NCI-H1048 (cell line): ENCODE data around the gene CCDC63.

ENCODE experiments used
- DNase-seq: peaks from one replicate; lab custom pipeline; 2025; lab: John Stamatoyannopoulos, UW

Gene CCDC63

DNA sequence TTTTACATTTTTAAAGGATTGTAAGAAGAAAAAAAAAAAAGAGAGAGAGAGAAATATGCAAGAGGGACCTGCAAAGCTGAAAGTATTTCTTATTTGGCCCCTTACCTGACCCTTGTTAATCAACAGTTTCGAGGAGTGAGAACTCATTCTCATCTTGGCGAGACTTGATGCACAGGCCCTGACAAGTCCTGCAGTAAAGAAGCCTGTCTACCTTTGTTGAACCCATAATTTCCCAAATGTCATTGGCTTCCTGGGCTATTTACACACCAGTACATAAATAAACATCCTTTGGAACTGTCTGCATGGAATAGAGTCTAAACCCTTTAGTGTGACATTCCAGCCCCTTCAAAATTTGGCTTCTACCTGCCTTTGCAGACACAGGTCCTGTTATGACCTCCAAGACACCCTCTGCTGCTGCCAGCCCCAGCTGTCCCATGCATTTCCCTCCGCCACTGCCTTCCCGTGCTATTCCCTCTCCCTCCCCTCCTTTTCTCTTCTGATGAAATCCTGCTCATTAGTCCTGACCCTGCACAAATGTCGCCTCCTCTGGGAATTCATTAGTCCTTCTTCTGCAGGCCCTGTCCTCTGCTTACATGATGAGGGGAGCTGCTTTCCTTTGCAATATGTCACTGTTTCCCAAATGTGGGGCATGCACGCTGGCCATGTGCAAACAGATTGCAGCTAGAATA, 38.5 kb downstream of the CCDC63 start:
- DNase-seq, result no peak

DNA sequence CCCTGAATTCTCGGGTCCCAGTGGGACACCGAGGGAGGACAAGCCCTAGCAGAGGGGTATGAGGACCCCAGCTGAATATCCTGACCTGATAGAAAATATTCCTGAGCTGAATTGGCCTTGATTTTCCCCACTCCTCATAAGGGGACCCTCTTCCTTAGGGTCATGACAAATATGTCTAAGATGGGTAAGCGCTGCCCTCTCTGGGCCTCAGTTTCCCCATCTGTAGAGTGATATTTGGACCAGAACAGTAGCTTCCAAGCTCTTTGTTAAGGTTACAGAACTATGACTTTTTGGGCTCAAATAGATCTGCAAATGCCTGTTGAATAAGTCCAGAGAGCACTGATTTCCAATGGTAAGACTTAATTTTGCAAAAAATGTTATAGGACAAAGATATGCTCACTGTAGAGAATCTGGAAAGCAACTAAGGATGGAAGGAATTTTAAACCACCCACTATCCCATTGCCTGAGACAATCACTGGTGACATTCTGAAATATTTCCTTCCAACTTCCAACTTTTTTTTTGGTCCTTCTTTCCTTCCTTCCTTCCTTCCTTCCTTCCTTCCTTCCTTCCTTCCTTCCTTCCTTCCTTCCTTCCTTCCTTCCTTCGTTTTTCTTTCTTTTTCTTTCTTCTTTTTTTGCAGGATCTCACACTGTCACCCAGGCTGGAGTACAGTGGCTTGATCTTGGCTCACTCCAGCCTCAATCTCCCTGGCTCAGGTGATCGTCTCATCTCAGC, 41.6 kb downstream of the CCDC63 start:
- no peak for DNase-seq

DNA sequence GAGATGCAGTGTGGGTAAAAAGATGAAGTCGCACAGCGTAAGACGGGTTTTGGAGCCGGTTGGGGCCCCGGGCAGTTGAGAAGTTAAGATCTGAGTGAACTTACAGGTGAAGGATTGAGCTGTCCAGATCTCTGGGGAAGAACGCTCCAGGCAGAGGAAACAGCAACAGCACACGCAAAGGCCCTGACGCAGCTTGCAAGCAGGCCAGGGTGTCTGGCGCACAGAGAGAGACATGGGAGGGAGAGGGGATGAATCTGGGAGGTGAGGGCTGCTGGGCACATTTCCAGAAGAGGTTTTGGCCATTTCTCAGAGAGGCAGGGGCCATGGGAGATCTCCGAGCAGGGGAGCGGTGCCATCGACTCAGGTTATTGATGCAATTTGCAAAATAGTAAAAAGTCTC, 42.6 kb downstream of the CCDC63 start:
- no peak for DNase-seq

GRCh38 chr12:110893956-110894355, 47.2 kb downstream of the CCDC63 start:
- DNase-seq, result no peak

DNA sequence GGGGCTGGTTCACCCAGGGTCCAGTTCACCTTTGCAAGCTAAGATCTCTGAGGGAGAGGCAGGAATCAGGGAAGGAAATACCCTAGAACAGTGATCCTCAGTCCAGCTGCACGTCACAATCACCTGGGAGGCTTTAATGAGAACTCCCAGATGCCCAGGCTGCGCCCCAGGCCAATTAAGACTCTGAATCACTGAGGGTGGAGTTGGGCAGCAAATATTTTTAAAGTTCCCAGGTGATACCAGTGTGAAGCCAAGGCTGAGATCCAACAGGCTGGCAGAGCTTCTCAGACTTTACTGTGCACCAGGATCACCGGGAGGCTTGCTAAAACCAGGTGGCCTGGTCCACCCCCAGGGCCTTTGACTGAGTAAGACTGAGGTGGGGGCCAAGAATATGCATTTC, 49.8 kb downstream of the CCDC63 start:
- DNase-seq, result no peak

DNA sequence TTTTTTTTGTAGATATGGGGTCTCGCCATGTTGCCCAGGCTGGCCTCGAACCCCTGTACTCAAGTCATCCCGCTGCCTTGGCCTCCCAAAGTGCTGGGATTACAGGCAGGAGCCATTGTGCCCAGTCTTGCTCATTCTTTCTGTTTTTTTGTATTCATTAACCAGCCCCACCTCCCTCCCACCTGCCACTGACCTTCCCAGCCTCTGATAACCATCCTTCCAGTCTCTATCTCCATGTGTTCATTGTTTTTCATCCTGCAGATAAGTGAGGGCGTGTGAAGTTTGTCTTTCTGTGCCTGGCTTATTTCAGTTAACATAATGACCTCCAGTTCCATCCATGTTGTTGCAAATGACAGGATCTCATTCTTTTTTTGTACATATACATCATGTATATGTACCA, 54.6 kb downstream of the CCDC63 start:
- no peak for DNase-seq

- no peak for DNase-seq
Measured at GRCh38 chr12:110903511-110903910, 56.7 kb downstream of the CCDC63 start.

- DNase-seq, result no peak
Measured at GRCh38 chr12:110906083-110906482, 59.3 kb downstream of the CCDC63 start.

DNA sequence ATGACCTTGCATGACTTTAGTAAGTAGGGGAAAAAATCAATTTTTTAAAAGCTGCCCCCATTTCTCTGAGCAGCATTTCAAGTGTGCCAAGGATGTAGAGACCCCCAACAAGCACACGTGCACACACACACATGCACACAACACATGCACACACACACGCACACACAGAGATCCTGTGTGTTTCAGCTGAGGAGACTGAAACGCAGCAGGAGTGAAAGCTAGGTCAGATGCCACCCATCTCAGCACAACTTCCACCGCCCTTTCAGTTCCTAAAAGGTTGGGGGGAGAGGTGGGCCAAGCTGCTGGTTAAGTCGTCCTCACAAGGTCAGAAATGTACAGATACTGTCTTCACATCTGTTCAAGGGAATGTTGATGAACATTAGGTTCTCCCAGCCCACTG, 59.7 kb downstream of the CCDC63 start:
- no peak for DNase-seq

GRCh38 chr12:110906985-110907384, 60.2 kb downstream of the CCDC63 start:
- no peak for DNase-seq

GRCh38 chr12:110907583-110907982, 60.8 kb downstream of the CCDC63 start:
- no peak for DNase-seq

- no peak for DNase-seq
Measured at GRCh38 chr12:110908377-110909152, 61.8 kb downstream of the CCDC63 start.

GRCh38 chr12:110912263-110912662, 65.5 kb downstream of the CCDC63 start:
- no peak for DNase-seq

DNA sequence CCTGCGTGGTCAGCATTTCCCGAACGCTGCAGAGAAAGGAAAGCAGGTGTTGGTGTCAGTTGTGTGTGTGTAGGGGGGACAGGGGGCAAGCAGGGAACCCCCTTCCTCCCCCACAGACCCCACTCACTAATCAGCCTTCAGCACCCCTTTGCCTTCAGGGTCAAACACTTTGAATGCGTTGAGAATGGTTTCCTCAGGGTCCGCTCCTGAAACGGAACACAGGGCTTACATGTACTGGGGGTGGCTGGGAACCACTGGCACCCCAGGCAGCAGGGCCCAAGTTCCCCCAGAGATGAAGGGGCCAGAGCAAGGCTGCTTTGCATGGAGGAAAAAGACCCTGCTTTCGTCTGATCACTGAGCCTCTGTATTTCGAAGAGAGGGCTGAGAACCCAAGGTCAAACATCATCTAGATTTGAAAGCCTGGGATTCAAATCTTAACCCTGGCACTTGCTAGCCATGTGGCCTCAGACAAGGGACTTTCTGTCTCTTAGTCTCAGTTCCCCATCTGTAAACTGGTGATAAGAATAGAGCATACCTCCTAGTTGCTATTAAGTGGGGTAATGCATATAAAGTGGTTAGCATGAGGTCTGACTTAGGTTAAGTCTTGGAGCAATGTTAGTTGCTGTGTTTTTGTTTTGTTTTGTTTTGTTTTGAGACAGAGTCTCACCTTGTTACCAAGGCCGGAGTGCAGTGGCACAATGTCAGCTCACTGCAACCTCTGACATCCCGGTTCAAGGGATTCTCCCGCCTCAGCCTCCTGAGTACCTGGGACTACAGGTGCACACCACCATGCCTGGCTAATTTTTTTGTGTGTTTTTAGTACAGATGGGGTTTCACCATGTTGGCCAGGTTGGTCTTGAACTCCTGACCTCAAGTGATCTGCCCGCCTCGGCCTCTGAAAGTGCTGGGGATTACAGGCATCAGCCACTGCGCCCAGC, 66.6 kb downstream of the CCDC63 start:
- DNase-seq, result no peak

- DNase-seq, result no peak
Measured at GRCh38 chr12:110916295-110916875, 69.6 kb downstream of the CCDC63 start.

DNA sequence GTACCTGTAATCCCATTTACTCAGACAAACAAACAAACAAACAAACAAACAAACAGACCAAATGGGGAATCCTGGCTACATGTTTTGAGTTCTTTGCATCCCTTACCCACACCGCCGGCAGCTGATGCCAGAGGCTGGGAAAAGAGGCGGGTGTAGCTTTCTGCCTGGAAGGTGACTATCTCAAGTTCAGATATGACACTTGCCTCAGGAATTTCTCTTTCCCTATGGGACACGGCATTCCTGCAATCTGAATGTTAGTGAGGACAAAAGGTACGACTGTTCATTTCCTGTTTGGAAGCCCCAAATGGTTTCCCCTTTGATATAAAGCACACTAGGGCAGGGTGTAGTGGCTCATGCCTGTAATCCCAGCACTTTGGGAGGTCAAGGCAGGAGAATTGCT, 70.7 kb downstream of the CCDC63 start:
- no peak for DNase-seq

- no peak for DNase-seq
Measured at GRCh38 chr12:110917961-110918360, 71.2 kb downstream of the CCDC63 start.

- DNase-seq, result no peak
Measured at GRCh38 chr12:110919720-110920119, 72.9 kb downstream of the CCDC63 start.

DNA sequence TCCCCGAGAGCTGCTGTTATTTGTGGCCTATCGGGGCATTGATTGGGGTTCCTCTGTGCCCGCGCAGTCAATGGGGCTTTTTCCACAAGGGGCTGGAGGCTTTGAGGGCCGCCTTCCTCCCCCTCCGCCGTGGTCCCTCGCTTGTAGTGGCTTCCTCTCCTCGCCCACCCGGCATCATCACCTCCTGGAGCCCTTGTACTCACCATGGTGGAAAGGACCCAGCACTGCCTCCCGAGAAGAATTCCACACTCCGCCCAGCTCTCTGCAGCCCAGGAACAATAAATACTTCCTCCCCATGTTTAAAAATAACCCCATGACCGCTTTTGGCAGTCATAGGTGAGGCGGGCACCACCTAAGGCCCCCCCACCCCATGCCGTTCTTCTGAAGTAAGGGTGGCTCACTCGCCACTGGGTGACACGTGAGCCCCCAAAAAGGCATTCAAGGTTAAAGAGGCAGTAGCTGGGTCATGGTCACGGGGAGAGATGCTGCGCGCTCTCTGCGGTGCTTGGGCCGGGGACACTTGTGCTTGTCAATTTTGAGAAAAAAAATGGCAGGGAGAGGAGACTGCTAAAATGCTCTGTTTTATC, 73.6 kb downstream of the CCDC63 start, which contains the start of gene MYL2:
Gene MYL2 (minus strand): TSS at position 256 of the 587 bp plus-strand sequence. CDS start 50 bp downstream, at position 206.
- DNase-seq, result no peak

DNA sequence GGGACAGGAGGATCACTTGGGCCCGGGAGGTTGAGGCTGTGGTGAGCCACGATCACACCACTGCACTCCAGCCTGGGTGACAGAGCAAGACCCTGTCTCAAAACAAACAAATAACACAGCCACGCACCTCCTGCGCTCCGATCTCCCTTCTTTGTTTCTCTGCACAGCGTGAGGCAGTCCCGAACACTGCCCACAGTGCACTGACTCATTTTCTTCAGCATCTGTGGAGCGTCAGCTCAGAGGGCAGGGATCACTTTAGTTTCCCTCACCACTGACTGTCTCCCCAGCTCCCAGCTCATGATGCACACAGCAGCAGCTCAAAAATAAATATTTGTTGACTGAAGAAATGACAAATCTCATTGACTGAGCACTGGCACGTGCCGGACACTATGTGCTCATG, 74.5 kb downstream of the CCDC63 start:
- DNase-seq, result no peak

DNA sequence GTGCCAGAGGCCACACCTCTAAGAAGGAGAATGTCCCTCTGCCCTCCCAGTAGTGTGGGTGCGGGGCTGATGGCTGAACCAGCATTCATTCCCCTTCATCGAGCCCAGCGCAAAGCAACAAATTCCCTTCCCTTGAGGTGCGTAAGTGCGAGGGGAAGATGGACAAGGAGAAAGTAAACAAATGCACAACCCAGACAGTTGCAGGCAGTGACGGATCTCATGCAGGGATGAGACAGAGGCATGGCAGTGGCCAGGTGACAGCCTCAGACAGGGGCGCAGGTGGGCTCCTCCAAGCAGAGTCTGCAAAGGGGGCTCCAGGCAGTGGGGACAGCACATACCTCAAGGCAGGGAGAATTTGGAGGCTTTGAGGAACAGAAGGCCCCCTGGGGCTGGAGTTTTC, 75.9 kb downstream of the CCDC63 start:
- no peak for DNase-seq
